ENCODE measurements around the gene NHLRC2. TPM values are rescaled to one million over a fixed set of nuclear protein-coding genes. Genes with fewer than 3 reads are reported as not detected.

NHLRC2 gene
- total RNA-seq, 1 experiment from 2014 or later: 56.3 TPM

DNA sequence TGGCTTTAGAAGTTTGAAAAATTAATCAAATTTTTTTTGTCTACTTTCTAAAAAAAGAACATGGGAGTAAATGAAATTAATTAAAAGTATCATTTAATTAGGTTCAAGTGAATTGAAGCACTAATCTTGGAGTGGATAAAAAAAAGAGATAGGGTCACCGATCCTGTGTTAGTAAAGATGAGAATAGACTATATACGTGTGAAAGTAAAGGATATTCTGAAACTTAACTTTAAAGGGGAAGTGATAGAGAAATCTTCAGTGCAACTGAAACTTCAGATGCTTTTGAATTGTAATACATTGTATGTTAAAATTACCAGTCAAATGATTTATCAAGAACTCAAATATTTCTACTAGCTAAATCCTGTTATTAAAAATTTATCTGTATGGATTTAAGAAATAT, 4.8 kb downstream of the NHLRC2 start:
- no peaks in the 10 kb centered on the region for H3K9me2 ChIP-seq (ENCODE audit: insufficient read depth)
- H3K9ac ChIP-seq (ENCODE audit: low read length): no peak overlapping the region
- peaks cover 41% of the 10 kb centered on the region for H3K79me2 ChIP-seq (ENCODE audit: insufficient read depth, low read length)
- peaks cover 10 to 13% of the 10 kb centered on the region in 2 experiments; a peak in 3 of 4 replicates for H3K4me1 ChIP-seq (ENCODE audit: control insufficient read depth in 1 of 2, insufficient read depth in 2 of 2, low read length in 2 of 2)
- intact Hi-C loops (cut with micrococcal nuclease): no loop called here
- DNase-seq (ENCODE audit: low read depth, low spot score) (no peak), ATAC-seq (no peak)
- POLR2A ChIA-PET: no interaction called here
- no peak overlapping the region for H3K4me3 ChIP-seq (replicated peaks in 1 of 2; ENCODE audit: low read depth in 1 of 2, low read length in 2 of 2)
- CTCF ChIA-PET: no interaction called here
- H3K36me3 ChIP-seq (ENCODE audit: control insufficient read depth in 1 of 2, insufficient read depth in 2 of 2, low read length in 2 of 2): peaks cover 19 to 23% of the 10 kb centered on the region in 2 experiments
- H3K27ac ChIP-seq (ENCODE audit: low read depth, low read length): no peak overlapping the region
- no TSS peak for BruUV-seq (replicated peaks)
- RAD21 ChIA-PET (ENCODE audit: low non-redundant PET in 1 of 2, low total read pairs in 2 of 2, uncharacterized antibody in 2 of 2, unreplicated experiment in 2 of 2): no interaction called here
- TF ChIP-seq FOSL1 (IDR thresholded peaks at IDR 0.05; ENCODE audit: low read depth) (no peak), TCF7L2 (IDR thresholded peaks at IDR 0.05; ENCODE audit: borderline replicate concordance, extremely low read depth, insufficient read depth, insufficient read length) (no peak)
- no peak overlapping the region for H3K4me2 ChIP-seq (ENCODE audit: low read length)
- H2AFZ ChIP-seq (ENCODE audit: low read depth, low read length, poor library complexity, severe bottlenecking): no peak overlapping the region
- H3K27me3 ChIP-seq (ENCODE audit: insufficient read depth, low read length): no peaks in the 10 kb centered on the region
- H3K9me3 ChIP-seq (ENCODE audit: control insufficient read depth in 1 of 2, insufficient read depth in 1 of 2, low read depth in 1 of 2, low read length in 2 of 2): no peaks in the 10 kb centered on the region
- no peaks in the 10 kb centered on the region for H4K20me1 ChIP-seq (ENCODE audit: insufficient read depth)

DNA sequence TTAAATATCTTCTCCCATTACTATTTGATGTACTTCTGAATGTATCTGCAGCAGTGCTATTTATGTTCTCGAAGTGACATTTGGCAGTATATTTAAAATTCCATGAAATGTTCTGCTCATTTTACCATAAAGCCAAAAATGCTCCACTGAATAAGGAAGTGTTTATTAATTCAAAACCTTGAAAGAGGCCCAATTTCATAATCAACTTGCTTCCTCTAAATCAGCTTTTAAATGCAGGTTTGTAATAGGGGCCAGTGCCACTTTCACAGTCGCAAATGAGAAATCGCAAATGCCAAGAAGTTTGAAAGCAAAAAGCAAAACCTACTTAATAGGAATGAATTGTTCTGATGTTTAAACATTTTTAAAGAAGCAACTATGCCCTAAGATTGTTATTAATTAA, 11.4 kb downstream of the NHLRC2 start:
- no TSS peak for BruUV-seq (replicated peaks)
- Histone ChIP-seq H3K79me2 (ENCODE audit: insufficient read depth, low read length) (peaks cover 39% of the 10 kb centered on the region), H3K4me3 (replicated peaks in 1 of 2; ENCODE audit: low read depth in 1 of 2, low read length in 2 of 2) (no peak overlapping the region), H3K36me3 (ENCODE audit: control insufficient read depth in 1 of 2, insufficient read depth in 2 of 2, low read length in 2 of 2) (peaks cover 3 to 8% of the 10 kb centered on the region in 2 experiments; a peak in 3 of 4 replicates), H2AFZ (ENCODE audit: low read depth, low read length, poor library complexity, severe bottlenecking) (no peak overlapping the region), H3K27ac (ENCODE audit: low read depth, low read length) (no peak overlapping the region), H4K20me1 (ENCODE audit: insufficient read depth) (no peaks in the 10 kb centered on the region), H3K9me2 (ENCODE audit: insufficient read depth) (no peaks in the 10 kb centered on the region), H3K4me1 (ENCODE audit: control insufficient read depth in 1 of 2, insufficient read depth in 2 of 2, low read length in 2 of 2) (no peaks in the 10 kb centered on the region), H3K9me3 (ENCODE audit: control insufficient read depth in 1 of 2, insufficient read depth in 1 of 2, low read depth in 1 of 2, low read length in 2 of 2) (no peaks in the 10 kb centered on the region), H3K4me2 (ENCODE audit: low read length) (no peak overlapping the region), H3K27me3 (ENCODE audit: insufficient read depth, low read length) (no peaks in the 10 kb centered on the region), H3K9ac (ENCODE audit: low read length) (no peak overlapping the region)
- ChIA-PET CTCF (no interaction called here), POLR2A (no interaction called here), RAD21 (ENCODE audit: low non-redundant PET in 1 of 2, low total read pairs in 2 of 2, uncharacterized antibody in 2 of 2, unreplicated experiment in 2 of 2) (no interaction called here)
- intact Hi-C loops (cut with micrococcal nuclease): no loop called here
- DNase-seq (ENCODE audit: low read depth, low spot score) (no peak), ATAC-seq (no peak)
- TF ChIP-seq ATF3 (IDR thresholded peaks at IDR 0.05) (no peak), SRF (IDR thresholded peaks at IDR 0.05; ENCODE audit: low read depth) (no peak), TCF7L2 (IDR thresholded peaks at IDR 0.05; ENCODE audit: borderline replicate concordance, extremely low read depth, insufficient read depth, insufficient read length) (no peak), EZH2 (IDR thresholded peaks at IDR 0.05) (no peak), ELF1 (IDR thresholded peaks at IDR 0.05; ENCODE audit: borderline replicate concordance, low read depth) (no peak), FOSL1 (IDR thresholded peaks at IDR 0.05; ENCODE audit: low read depth) (no peak), ZFX (IDR thresholded peaks at IDR 0.05) (no peak), ZBTB33 (IDR thresholded peaks at IDR 0.05; ENCODE audit: extremely low read depth, insufficient replicate concordance, low read length) (no peak), CTCF (IDR thresholded peaks at IDR 0.05 in 2 of 3, conservative IDR thresholded peaks at IDR 0.05 in 1 of 3; ENCODE audit: borderline replicate concordance in 1 of 3, insufficient read depth in 1 of 3, low read depth in 2 of 3, low read length in 2 of 3) (no peak), JUND (IDR thresholded peaks at IDR 0.05) (no peak)
- TF ChIP-seq, protein P1, sequence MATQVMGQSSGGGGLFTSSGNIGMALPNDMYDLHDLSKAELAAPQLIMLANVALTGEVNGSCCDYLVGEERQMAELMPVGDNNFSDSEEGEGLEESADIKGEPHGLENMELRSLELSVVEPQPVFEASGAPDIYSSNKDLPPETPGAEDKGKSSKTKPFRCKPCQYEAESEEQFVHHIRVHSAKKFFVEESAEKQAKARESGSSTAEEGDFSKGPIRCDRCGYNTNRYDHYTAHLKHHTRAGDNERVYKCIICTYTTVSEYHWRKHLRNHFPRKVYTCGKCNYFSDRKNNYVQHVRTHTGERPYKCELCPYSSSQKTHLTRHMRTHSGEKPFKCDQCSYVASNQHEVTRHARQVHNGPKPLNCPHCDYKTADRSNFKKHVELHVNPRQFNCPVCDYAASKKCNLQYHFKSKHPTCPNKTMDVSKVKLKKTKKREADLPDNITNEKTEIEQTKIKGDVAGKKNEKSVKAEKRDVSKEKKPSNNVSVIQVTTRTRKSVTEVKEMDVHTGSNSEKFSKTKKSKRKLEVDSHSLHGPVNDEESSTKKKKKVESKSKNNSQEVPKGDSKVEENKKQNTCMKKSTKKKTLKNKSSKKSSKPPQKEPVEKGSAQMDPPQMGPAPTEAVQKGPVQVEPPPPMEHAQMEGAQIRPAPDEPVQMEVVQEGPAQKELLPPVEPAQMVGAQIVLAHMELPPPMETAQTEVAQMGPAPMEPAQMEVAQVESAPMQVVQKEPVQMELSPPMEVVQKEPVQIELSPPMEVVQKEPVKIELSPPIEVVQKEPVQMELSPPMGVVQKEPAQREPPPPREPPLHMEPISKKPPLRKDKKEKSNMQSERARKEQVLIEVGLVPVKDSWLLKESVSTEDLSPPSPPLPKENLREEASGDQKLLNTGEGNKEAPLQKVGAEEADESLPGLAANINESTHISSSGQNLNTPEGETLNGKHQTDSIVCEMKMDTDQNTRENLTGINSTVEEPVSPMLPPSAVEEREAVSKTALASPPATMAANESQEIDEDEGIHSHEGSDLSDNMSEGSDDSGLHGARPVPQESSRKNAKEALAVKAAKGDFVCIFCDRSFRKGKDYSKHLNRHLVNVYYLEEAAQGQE (IDR thresholded peaks at IDR 0.05; ENCODE audit: low read depth): no peak
- TF ChIP-seq, protein P2, sequence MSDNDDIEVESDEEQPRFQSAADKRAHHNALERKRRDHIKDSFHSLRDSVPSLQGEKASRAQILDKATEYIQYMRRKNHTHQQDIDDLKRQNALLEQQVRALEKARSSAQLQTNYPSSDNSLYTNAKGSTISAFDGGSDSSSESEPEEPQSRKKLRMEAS (IDR thresholded peaks at IDR 0.05): no peak

All from HCT116 (cell line).